HG03354 (cell line): ENCODE measurements around the gene ARRB1.

ENCODE experiments used
- ATAC-seq: cut with Tn5 transposase; IDR thresholded peaks from one replicate; pipeline ENCODE4 v1.9.1; 2021; ENCODE audit warnings: mild to moderate bottlenecking; ENCODE audit not compliant: unreplicated experiment, poor library complexity, severe bottlenecking

Gene ARRB1

GRCh38 chr11:75328426-75329277 lies 22.8 kb downstream of the ARRB1 start:
- peak; percentile 58 for ATAC-seq

- no peak for ATAC-seq
Measured at GRCh38 chr11:75326439-75326810, 25.0 kb downstream of the ARRB1 start.

- ATAC-seq = no peak
Measured at GRCh38 chr11:75325713-75326438, 25.6 kb downstream of the ARRB1 start.

- ATAC-seq = no peak
Measured at GRCh38 chr11:75324740-75325139, 26.7 kb downstream of the ARRB1 start.

- no peak for ATAC-seq
Measured at GRCh38 chr11:75324189-75324588, 27.3 kb downstream of the ARRB1 start.

GRCh38 chr11:75323609-75324008 lies 27.9 kb downstream of the ARRB1 start:
- no peak for ATAC-seq

GRCh38 chr11:75320643-75321042 lies 30.8 kb downstream of the ARRB1 start:
- ATAC-seq = no peak

GRCh38 chr11:75320046-75320618 lies 31.3 kb downstream of the ARRB1 start:
- no peak for ATAC-seq

GRCh38 chr11:75319035-75319877 lies 32.2 kb downstream of the ARRB1 start:
- no peak for ATAC-seq

GRCh38 chr11:75317446-75318122 lies 33.9 kb downstream of the ARRB1 start:
- no peak for ATAC-seq

GRCh38 chr11:75315439-75315805 lies 36.0 kb downstream of the ARRB1 start:
- no peak for ATAC-seq

GRCh38 chr11:75314771-75315438 lies 36.6 kb downstream of the ARRB1 start:
- ATAC-seq = no peak

GRCh38 chr11:75313513-75314272 lies 37.8 kb downstream of the ARRB1 start:
- no peak for ATAC-seq

GRCh38 chr11:75312346-75312745 lies 39.1 kb downstream of the ARRB1 start:
- no peak for ATAC-seq

- ATAC-seq = no peak
Measured at GRCh38 chr11:75311858-75312288, 39.6 kb downstream of the ARRB1 start.

- no peak for ATAC-seq
Measured at GRCh38 chr11:75308986-75309385, 42.5 kb downstream of the ARRB1 start.

GRCh38 chr11:75308116-75308515 lies 43.3 kb downstream of the ARRB1 start:
- ATAC-seq = no peak

GRCh38 chr11:75307058-75307457 lies 44.4 kb downstream of the ARRB1 start:
- no peak for ATAC-seq
